ENCODE data around the gene NLRX1. TPM values are rescaled to one million over a fixed set of nuclear protein-coding genes. Genes with fewer than 3 reads are reported as not detected.
"Not testable (repeated sequence)": the region's sequence is repeated elsewhere in the genome, so short reads cannot be mapped to it uniquely, and the experiment has no call there.

NLRX1 gene
- 24.7 and 34.2 TPM in 2 replicates for total RNA-seq

GRCh38 chr11:119168471-119169281 is at the start of gene NLRX1:
NLRX1 (plus strand) TSS chr11:119168725; CDS start chr11:119171404, 2,679 bp downstream.
- DNase-seq (ENCODE audit: low read depth) = peak; percentile 64

GRCh38 chr11:119118946-119119345 is 49.6 kb upstream of the NLRX1 start:
- no peak for DNase-seq (ENCODE audit: low read depth)

GRCh38 chr11:119120639-119121007 is 47.9 kb upstream of the NLRX1 start:
- DNase-seq (ENCODE audit: low read depth) = peak; percentile 28

- peak; percentile 97 for DNase-seq (ENCODE audit: low read depth)
These were observed 47.3 kb upstream of the NLRX1 start, which contains the start of gene HINFP for GRCh38 chr11:119121008-119121810. HINFP (plus strand) TSS chr11:119121580; CDS start chr11:119126945, 5,365 bp downstream.

- DNase-seq (ENCODE audit: low read depth) = no peak
These were observed 46.8 kb upstream of the NLRX1 start for GRCh38 chr11:119121811-119122124.

GRCh38 chr11:119125821-119126220 is 42.7 kb upstream of the NLRX1 start:
- no peak for DNase-seq (ENCODE audit: low read depth)

- DNase-seq (ENCODE audit: low read depth) = no peak
These were observed 41.8 kb upstream of the NLRX1 start for GRCh38 chr11:119126675-119127268.

GRCh38 chr11:119130662-119131061 is 37.9 kb upstream of the NLRX1 start:
- no peak for DNase-seq (ENCODE audit: low read depth)

- no peak for DNase-seq (ENCODE audit: low read depth)
These were observed 34.0 kb upstream of the NLRX1 start for GRCh38 chr11:119134389-119134978.

- DNase-seq (ENCODE audit: low read depth) = not testable (repeated sequence)
These were observed 29.2 kb upstream of the NLRX1 start for GRCh38 chr11:119139276-119139675.

- peak; percentile 64 for DNase-seq (ENCODE audit: low read depth)
These were observed 23.6 kb upstream of the NLRX1 start for GRCh38 chr11:119144825-119145486.

GRCh38 chr11:119145551-119145950 is 23.0 kb upstream of the NLRX1 start:
- DNase-seq (ENCODE audit: low read depth) = no peak

GRCh38 chr11:119147604-119148333 is 20.8 kb upstream of the NLRX1 start:
- no peak for DNase-seq (ENCODE audit: low read depth)

- DNase-seq (ENCODE audit: low read depth) = no peak
These were observed 19.9 kb upstream of the NLRX1 start for GRCh38 chr11:119148720-119149017.

- DNase-seq (ENCODE audit: low read depth) = no peak
These were observed 19.3 kb upstream of the NLRX1 start, which contains the start of gene ABCG4 for GRCh38 chr11:119149018-119149785. ABCG4 (plus strand) TSS chr11:119149052; CDS start chr11:119149966, 914 bp downstream.

GRCh38 chr11:119149786-119150275 is 18.7 kb upstream of the NLRX1 start:
- no peak for DNase-seq (ENCODE audit: low read depth)

GRCh38 chr11:119152043-119152442 is 16.5 kb upstream of the NLRX1 start:
- DNase-seq (ENCODE audit: low read depth) = no peak

- DNase-seq (ENCODE audit: low read depth) = no peak
These were observed 15.9 kb upstream of the NLRX1 start for GRCh38 chr11:119152604-119153003.

GRCh38 chr11:119153049-119153818 is 15.3 kb upstream of the NLRX1 start:
- no peak for DNase-seq (ENCODE audit: low read depth)
